GM12878 (cell line): ENCODE data around the gene PAXX. TPM values are rescaled to one million over a fixed set of nuclear protein-coding genes. Genes with fewer than 3 reads are reported as not detected.

Experiments
- ATAC-seq: fragments of 200-7000 bp; cut with Tn5 transposase; 3 replicates; pipeline ENCODE4 v1.9.1; 2020; ENCODE audit warnings: mild to moderate bottlenecking, moderate library complexity
- BruUV-seq: library from RNA; stranded (reverse); fragments of 400-500 nt; replicated peaks from 2 replicates; lab custom pipeline; 2021; lab: Mats Ljungman, UMichigan
- CTCF ChIA-PET: fragments of 300-600 bp; sonication (Branson Sonifier 250); formaldehyde crosslinking; extraction: SDS; loops from one replicate; lab custom pipeline; 2021; ENCODE audit warnings: inconsistent platforms; lab: Yijun Ruan, JAX
- POLR2A ChIA-PET: fragments of 350-600 bp; formaldehyde crosslinking; extraction: SDS; loops from one replicate; lab custom pipeline; 2021; ENCODE audit warnings: inconsistent platforms; lab: Charles Lee
- RAD21 ChIA-PET: fragments of 300-600 bp; sonication (Branson Sonifier 250); formaldehyde crosslinking; loops from one replicate; lab custom pipeline; 2023; ENCODE audit warnings: antibody characterized with exemption; ENCODE audit not compliant: unreplicated experiment; lab: Charles Lee
- SMC1A ChIA-PET: fragments of 300-600 bp; sonication (Branson Sonifier 250); formaldehyde crosslinking; loops from one replicate; lab custom pipeline; 2023; ENCODE audit not compliant: unreplicated experiment, uncharacterized antibody; lab: Charles Lee
- DNase-seq: peaks from one replicate; pipeline ENCODE4 v3.0.0-alpha.2; 2011; ENCODE audit warnings: low read depth, low spot score
- FAIRE-seq: peaks from 3 replicates; lab custom pipeline; 2011; peaks lifted over from hg19 to GRCh38; lab: Jason Lieb, UNC
- H2AFZ ChIP-seq: 2 replicates; pipeline ENCODE4 v1.6.0; 2011; ENCODE audit warnings: low read depth, low read length, control low read depth; ENCODE audit not compliant: control insufficient read depth
- H3K27ac ChIP-seq: 2 replicates; pipeline ENCODE4 v1.5.1; 2011; ENCODE audit warnings: control low read depth; ENCODE audit not compliant: control insufficient read depth, insufficient read depth
- H3K27me3 ChIP-seq, 2 experiments: replicated peaks in 1 of 2; 2 replicates each; pipeline versions ENCODE4 v1.6.0 to v1.6.1; 2011; ENCODE audit warnings: low read length in 1 of 2; ENCODE audit not compliant: control insufficient read depth in 2 of 2, insufficient read depth in 2 of 2
- H3K36me3 ChIP-seq, 2 experiments: 2 replicates each; pipeline ENCODE4 v1.5.1; 2011; ENCODE audit warnings: low read length in 1 of 2; ENCODE audit not compliant: control insufficient read depth in 2 of 2, insufficient read depth in 2 of 2
- H3K4me1 ChIP-seq: 2 replicates; pipeline ENCODE4 v1.6.1; 2011; ENCODE audit warnings: mild to moderate bottlenecking, low read length, moderate library complexity, mixed read lengths; ENCODE audit not compliant: control insufficient read depth, insufficient read depth
- H3K4me2 ChIP-seq: 2 replicates; pipeline ENCODE4 v1.6.0; 2011; ENCODE audit warnings: control low read depth; ENCODE audit not compliant: control insufficient read depth, insufficient read depth
- H3K4me3 ChIP-seq: fragments of 200-600 bp; sonication (generic); 2 replicates; pipeline ENCODE4 v1.5.1; 2016
- H3K79me2 ChIP-seq: 2 replicates; pipeline ENCODE4 v1.6.0; 2011; ENCODE audit warnings: low read length; ENCODE audit not compliant: control insufficient read depth, insufficient read depth
- H3K9ac ChIP-seq: 2 replicates; pipeline ENCODE4 v1.8.0; 2011; ENCODE audit warnings: low read length, control low read depth, mixed read lengths; ENCODE audit not compliant: control insufficient read depth, insufficient read depth
- H3K9me3 ChIP-seq: replicated peaks from 3 replicates; pipeline ENCODE4 v1.5.1; 2011; ENCODE audit warnings: mild to moderate bottlenecking, low read length; ENCODE audit not compliant: control insufficient read depth, insufficient read depth
- H4K20me1 ChIP-seq: 2 replicates; pipeline ENCODE4 v1.6.0; 2011; ENCODE audit not compliant: control insufficient read depth, insufficient read depth
- CUX1 ChIP-seq: IDR thresholded peaks from 2 replicates; pipeline ENCODE4 v1.6.1; 2012; ENCODE audit warnings: improper control_type of control experiment, low read depth, low read length; ENCODE audit not compliant: insufficient replicate concordance
- FOXM1 ChIP-seq: IDR thresholded peaks from 2 replicates; pipeline ENCODE4 v1.6.1; 2012; ENCODE audit warnings: low read depth, mild to moderate bottlenecking, inconsistent platforms, low read length, moderate library complexity
- KAT2A ChIP-seq: conservative IDR thresholded peaks from 2 replicates; pipeline ENCODE4 v1.6.1; 2011; ENCODE audit warnings: low read depth, low read length; ENCODE audit not compliant: control insufficient read depth
- NKRF ChIP-seq: fragments of 450-650 bp; conservative IDR thresholded peaks from 2 replicates; pipeline ENCODE4 v1.6.1; 2017; ENCODE audit warnings: mild to moderate bottlenecking, moderate library complexity
- POLR2A ChIP-seq: IDR thresholded peaks from 2 replicates; pipeline ENCODE4 v1.6.1; 2011; ENCODE audit warnings: low read depth, mild to moderate bottlenecking, low read length
- POLR2AphosphoS5 ChIP-seq: IDR thresholded peaks from 2 replicates; pipeline ENCODE4 v1.6.1; 2011; ENCODE audit warnings: mild to moderate bottlenecking, low read length, inconsistent platforms
- STAT3 ChIP-seq: IDR thresholded peaks from 2 replicates; pipeline ENCODE4 v1.6.1; 2011; ENCODE audit warnings: low read depth, low read length, improper control_type of control experiment
- USF1 ChIP-seq: IDR thresholded peaks from 2 replicates; pipeline ENCODE4 v1.6.1; 2011; ENCODE audit warnings: borderline replicate concordance, low read depth, mild to moderate bottlenecking, moderate library complexity, mixed read lengths, low read length; ENCODE audit not compliant: insufficient read depth; ENCODE audit errors: extremely low read length
- WGBS: methylation state at CpG from one replicate; pipeline ENCODE4 v1.1.6; 2016; ENCODE audit warnings: low lambda C conversion rate; ENCODE audit not compliant: insufficient replicate concordance, insufficient coverage; ENCODE audit errors: missing lambda C conversion rate; 5-methylcytosine and 5-hydroxymethylcytosine counted together
- in situ Hi-C: fragments of 300-500 bp; cut with MboI; formaldehyde crosslinking; loops from 9 replicates; pipeline ENCODE4 v1.14.3; 2018; ENCODE audit warnings: mixed read lengths
- intact Hi-C: fragments of 100-400 bp; cut with micrococcal nuclease; formaldehyde crosslinking; loops from one replicate; pipeline ENCODE4 v1.14.2; 2022; ENCODE audit not compliant: unreplicated experiment
- polyA plus RNA-seq, 11 experiments: library from polyadenylated mRNA; depleted of rRNA in 4 of 11; unstranded in 6 of 11; stranded (reverse) in 5 of 11; fragments of >200 nt; fragmentation: Nextera tagmentation in 4 of 11; fragmentation: Illumina TruSeq in 1 of 11; extraction: Ambion mirVana in 4 of 11; extraction: Trizol in 1 of 11; gene quantifications; 1 replicate in 1 of 11; 2 replicates in 10 of 11; pipeline versions ENCODE4 v1.2.1 to v1.2.3, GENCODE V29; 2011 to 2016; ENCODE audit warnings: inconsistent platforms in 2 of 11, missing spikeins in 2 of 11, low read depth in 1 of 11
- total RNA-seq, 4 experiments: library from RNA; depleted of rRNA in 3 of 4; stranded (reverse); fragments of >200 nt in 3 of 4; fragmentation: Illumina TruSeq in 1 of 4; extraction: Trizol in 1 of 4; gene quantifications; 2 replicates each; pipeline versions ENCODE4 v1.2.1 to v1.2.3, GENCODE V29; 2013 to 2021

The PAXX gene
- total and polyA plus RNA-seq, 10 of the 15 experiments (the other 5 are each of a cell fraction or from before 2014, with no cell fraction given): 0.18 to 60.6 (median 29.5) TPM

- no peak for TF ChIP-seq CUX1
These were observed 2.1 kb downstream of the PAXX start (continued) for GRCh38 chr9:136994180-136994887.

GRCh38 chr9:136994888-136995230 is 2.6 kb downstream of the PAXX start:
- BruUV-seq: no TSS peak
- no peaks in the 10 kb centered on the region for H3K36me3 ChIP-seq
- H3K4me1 ChIP-seq: peaks cover 38% of the 10 kb centered on the region
- POLR2A ChIA-PET: no interaction called here
- H3K9ac ChIP-seq: no peak overlapping the region
- H3K4me3 ChIP-seq: no peak overlapping the region
- no peak for FAIRE-seq
- CTCF ChIA-PET: no interaction called here
- SMC1A ChIA-PET: no interaction called here
- no peak overlapping the region for H3K27ac ChIP-seq
- no peak for DNase-seq
- H3K27me3 ChIP-seq: peaks cover 2 to 6% of the 10 kb centered on the region in 2 experiments; a peak in 3 of 4 replicates
- H3K79me2 ChIP-seq: no peaks in the 10 kb centered on the region; the same call in 1 of the 2 replicates
- RAD21 ChIA-PET: no interaction called here
- ATAC-seq: no peak
- no peaks in the 10 kb centered on the region for H4K20me1 ChIP-seq
- no peak overlapping the region for H2AFZ ChIP-seq
- no peaks in the 10 kb centered on the region; the same call in 2 of the 3 replicates for H3K9me3 ChIP-seq
- WGBS: 97% methylated on average over 13 of the region's 40 CpGs
- in situ Hi-C loops: no loop called here
- H3K4me2 ChIP-seq: no peak overlapping the region
- intact Hi-C loops: no loop called here
- TF ChIP-seq NKRF (no peak), FOXM1 (no peak), STAT3 (no peak), POLR2A (no peak), KAT2A (no peak), POLR2AphosphoS5 (no peak), USF1 (no peak)
